Neural cell (in vitro differentiated cells): ENCODE measurements around the gene PBRM1. TPM values are rescaled to one million over a fixed set of nuclear protein-coding genes. Genes with fewer than 3 reads are reported as not detected.
A peak's percentile ranks its signal among the peaks of the same experiment; 100 is the strongest.

Source experiments
- H2AFZ ChIP-seq: fragments of 200-600, 300-800 bp; sonication (generic), shearing (Covaris generic); 2 replicates; pipeline ENCODE4 v1.6.0; 2014; ENCODE audit warnings: low read depth, mild to moderate bottlenecking, antibody characterized with exemption, low read length, moderate library complexity
- H3F3A ChIP-seq: fragments of 200-600 bp; shearing (Covaris generic); 2 replicates; pipeline ENCODE4 v1.6.1; 2016; ENCODE audit warnings: mild to moderate bottlenecking, moderate library complexity, mixed read lengths, antibody characterized with exemption, low read length; ENCODE audit not compliant: insufficient read depth, poor library complexity, severe bottlenecking
- H3K27ac ChIP-seq: fragments of 200-600, 300-800 bp; sonication (generic), shearing (Covaris generic); 2 replicates; pipeline ENCODE4 v1.5.1; 2014; ENCODE audit warnings: mild to moderate bottlenecking, low read length, moderate library complexity
- H3K27me3 ChIP-seq: fragments of 300-800, 200-600 bp; sonication (generic), shearing (Covaris generic); 2 replicates; pipeline ENCODE4 v1.6.0; 2014; ENCODE audit warnings: mild to moderate bottlenecking, low read depth, low read length, moderate library complexity; ENCODE audit not compliant: insufficient read depth
- H3K36me3 ChIP-seq: fragments of 300-800, 200-600 bp; sonication (generic), shearing (Covaris generic); 2 replicates; pipeline ENCODE4 v1.5.1; 2014; ENCODE audit warnings: mild to moderate bottlenecking, antibody characterized with exemption, low read length, moderate library complexity; ENCODE audit not compliant: insufficient read depth
- H3K4me2 ChIP-seq: fragments of 300-800, 200-600 bp; sonication (generic), shearing (Covaris generic); 2 replicates; pipeline ENCODE4 v1.6.0; 2014; ENCODE audit warnings: mild to moderate bottlenecking, low read length
- H3K4me3 ChIP-seq: fragments of 300-800, 200-600 bp; sonication (generic), shearing (Covaris generic); 2 replicates; pipeline ENCODE4 v1.5.1; 2014; ENCODE audit warnings: mild to moderate bottlenecking, low read length, moderate library complexity
- H3K79me2 ChIP-seq: fragments of 200-600 bp; shearing (Covaris generic); replicated peaks from 2 replicates; pipeline ENCODE4 v1.6.0; 2014; ENCODE audit warnings: mild to moderate bottlenecking, low read length, moderate library complexity; ENCODE audit not compliant: insufficient read depth
- H3K9ac ChIP-seq: fragments of 300-800, 200-600 bp; sonication (generic), shearing (Covaris generic); 2 replicates; pipeline ENCODE4 v1.6.1; 2016; ENCODE audit warnings: mild to moderate bottlenecking, low read length, mixed read lengths
- H3K9me2 ChIP-seq: fragments of 200-600 bp; shearing (Covaris generic); 2 replicates; pipeline ENCODE4 v1.6.1; 2016; ENCODE audit warnings: mild to moderate bottlenecking, low read length, mixed read lengths; ENCODE audit not compliant: insufficient read depth
- H3K9me3 ChIP-seq: fragments of 200-600, 300-800 bp; sonication (generic), shearing (Covaris generic); 2 replicates; pipeline ENCODE4 v1.6.1; 2016; ENCODE audit warnings: mild to moderate bottlenecking, mixed run types, low read length, moderate library complexity, mixed read lengths
- H4K20me1 ChIP-seq: fragments of 200-600 bp; shearing (Covaris generic); 2 replicates; pipeline ENCODE4 v1.6.1; 2016; ENCODE audit warnings: mild to moderate bottlenecking, mixed run types; ENCODE audit not compliant: insufficient read depth
- EP300 ChIP-seq: fragments of 450-650 bp; conservative IDR thresholded peaks from 2 replicates; pipeline ENCODE4 v1.6.1; 2014; ENCODE audit warnings: antibody characterized with exemption, mild to moderate bottlenecking, moderate library complexity; ENCODE audit not compliant: poor library complexity, severe bottlenecking
- EZH2 ChIP-seq: fragments of 200-600, 300-800 bp; shearing (Covaris generic), sonication (generic); IDR thresholded peaks from 2 replicates; pipeline ENCODE4 v1.6.1; 2014; ENCODE audit warnings: antibody characterized with exemption, low read length, borderline replicate concordance, mild to moderate bottlenecking; ENCODE audit not compliant: insufficient read depth, poor library complexity, severe bottlenecking
- MXI1 ChIP-seq: fragments of 450-650 bp; conservative IDR thresholded peaks from 2 replicates; pipeline ENCODE4 v1.6.1; 2014; ENCODE audit warnings: antibody characterized with exemption, mild to moderate bottlenecking; ENCODE audit not compliant: poor library complexity, severe bottlenecking
- POLR2AphosphoS5 ChIP-seq: IDR thresholded peaks from 2 replicates; pipeline ENCODE4 v1.6.1; 2012
- RAD21 ChIP-seq: fragments of 450-650 bp; conservative IDR thresholded peaks from 2 replicates; pipeline ENCODE4 v1.6.1; 2014; ENCODE audit warnings: antibody characterized with exemption, mild to moderate bottlenecking, moderate library complexity
- REST ChIP-seq: IDR thresholded peaks from 2 replicates; pipeline ENCODE4 v1.6.1; 2012; ENCODE audit warnings: borderline replicate concordance
- SMC3 ChIP-seq: fragments of 450-650 bp; conservative IDR thresholded peaks from 2 replicates; pipeline ENCODE4 v1.6.1; 2014; ENCODE audit warnings: antibody characterized with exemption, mild to moderate bottlenecking, moderate library complexity; ENCODE audit not compliant: poor library complexity
- TAF1 ChIP-seq: IDR thresholded peaks from 2 replicates; pipeline ENCODE4 v1.6.1; 2012; ENCODE audit warnings: low read depth
- polyA minus RNA-seq: library from RNA; depleted of rRNA, polyadenylated mRNA; stranded (reverse); fragments of >200 nt; gene quantifications from 2 replicates; pipeline ENCODE4 v1.2.3, GENCODE V29; 2014
- polyA plus RNA-seq: library from polyadenylated mRNA; depleted of rRNA; stranded (reverse); fragments of >200 nt; gene quantifications from 2 replicates; pipeline ENCODE4 v1.2.3, GENCODE V29; 2014
- TF ChIP-seq, protein P1 (sequence below): fragments of 450-650 bp; IDR thresholded peaks from 2 replicates; pipeline ENCODE4 v1.5.1; 2014; ENCODE audit warnings: antibody characterized with exemption, mild to moderate bottlenecking, moderate library complexity; ENCODE audit not compliant: poor library complexity, severe bottlenecking

The PBRM1 gene
- polyA plus RNA-seq (64.4 and 66.6 TPM in 2 replicates), polyA minus RNA-seq (248 and 289 TPM in 2 replicates)

- no peaks in the 10 kb centered on the region for H3K27me3 ChIP-seq
- H3K36me3 ChIP-seq: peaks cover 4% of the 10 kb centered on the region
- H3K79me2 ChIP-seq: peaks cover 54% of the 10 kb centered on the region
- no peaks in the 10 kb centered on the region for H3F3A ChIP-seq
- peak within 1 kb of the TSS; percentile 92 for H3K9ac ChIP-seq
- peak within 1 kb of the TSS; percentile 93 for H3K27ac ChIP-seq
- peak; percentile 10 for TF ChIP-seq RAD21
- TF ChIP-seq SMC3: peak; percentile 10
- TF ChIP-seq, protein P1, sequence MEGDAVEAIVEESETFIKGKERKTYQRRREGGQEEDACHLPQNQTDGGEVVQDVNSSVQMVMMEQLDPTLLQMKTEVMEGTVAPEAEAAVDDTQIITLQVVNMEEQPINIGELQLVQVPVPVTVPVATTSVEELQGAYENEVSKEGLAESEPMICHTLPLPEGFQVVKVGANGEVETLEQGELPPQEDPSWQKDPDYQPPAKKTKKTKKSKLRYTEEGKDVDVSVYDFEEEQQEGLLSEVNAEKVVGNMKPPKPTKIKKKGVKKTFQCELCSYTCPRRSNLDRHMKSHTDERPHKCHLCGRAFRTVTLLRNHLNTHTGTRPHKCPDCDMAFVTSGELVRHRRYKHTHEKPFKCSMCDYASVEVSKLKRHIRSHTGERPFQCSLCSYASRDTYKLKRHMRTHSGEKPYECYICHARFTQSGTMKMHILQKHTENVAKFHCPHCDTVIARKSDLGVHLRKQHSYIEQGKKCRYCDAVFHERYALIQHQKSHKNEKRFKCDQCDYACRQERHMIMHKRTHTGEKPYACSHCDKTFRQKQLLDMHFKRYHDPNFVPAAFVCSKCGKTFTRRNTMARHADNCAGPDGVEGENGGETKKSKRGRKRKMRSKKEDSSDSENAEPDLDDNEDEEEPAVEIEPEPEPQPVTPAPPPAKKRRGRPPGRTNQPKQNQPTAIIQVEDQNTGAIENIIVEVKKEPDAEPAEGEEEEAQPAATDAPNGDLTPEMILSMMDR: peak; percentile 33
- TF ChIP-seq MXI1: peak; percentile 100
- TF ChIP-seq TAF1: peak; percentile 90
- TF ChIP-seq EP300: peak; percentile 71
- TF ChIP-seq POLR2AphosphoS5: peak; percentile 95
- TF ChIP-seq REST: peak; percentile 65
- TF ChIP-seq EZH2: no peak
- no peaks in the 10 kb centered on the region for H3K9me2 ChIP-seq
- no peaks in the 10 kb centered on the region for H4K20me1 ChIP-seq
- H2AFZ ChIP-seq: peak within 1 kb of the TSS; percentile 65
- H3K4me2 ChIP-seq: peak within 1 kb of the TSS; percentile 97
- no peaks in the 10 kb centered on the region for H3K9me3 ChIP-seq
- peak within 1 kb of the TSS; percentile 83 for H3K4me3 ChIP-seq
Observed at GRCh38 chr3:52685709-52686691, at the start of gene PBRM1, which contains the start of gene GNL3. TSS of gene PBRM1 (minus strand) at chr3:52685913. TSS of gene GNL3 (plus strand) at chr3:52686032. CDS start at chr3:52686093, 61 bp downstream.

GRCh38 chr3:52733256-52733891 is 47.7 kb upstream of the PBRM1 start:
- Histone ChIP-seq H3K27me3 (no peaks in the 10 kb centered on the region), H3F3A (no peaks in the 10 kb centered on the region), H3K36me3 (peaks cover 10% of the 10 kb centered on the region), H3K27ac (no peak overlapping the region), H3K9ac (no peak overlapping the region), H4K20me1 (no peaks in the 10 kb centered on the region), H3K79me2 (no peaks in the 10 kb centered on the region), H3K4me2 (no peak overlapping the region), H3K9me2 (no peaks in the 10 kb centered on the region), H2AFZ (no peak overlapping the region), H3K4me3 (no peak overlapping the region), H3K9me3 (no peaks in the 10 kb centered on the region)
- TF ChIP-seq EP300 (no peak), REST (no peak), SMC3 (no peak), TAF1 (no peak), RAD21 (no peak), POLR2AphosphoS5 (no peak), MXI1 (no peak), EZH2 (no peak)
- TF ChIP-seq, protein P1: no peak
